AG09309 (cell line): ENCODE measurements around the gene HMBS.
"Not testable (repeated sequence)": the region's sequence is repeated elsewhere in the genome, so short reads cannot be mapped to it uniquely, and the experiment has no call there.

Source experiments
- DNase-seq: peaks from one replicate; pipeline ENCODE4 v3.0.0-alpha.2; 2010; ENCODE audit warnings: low read depth
- H3K4me3 ChIP-seq: 2 replicates; pipeline ENCODE4 v1.5.1; 2011; ENCODE audit warnings: mild to moderate bottlenecking, low read depth, low read length, moderate library complexity; ENCODE audit not compliant: control insufficient read depth
- TF ChIP-seq, protein P1 (sequence below): IDR thresholded peaks from 2 replicates; pipeline ENCODE4 v1.5.1; 2011; ENCODE audit warnings: mild to moderate bottlenecking, low read depth, low read length, inconsistent platforms; ENCODE audit not compliant: insufficient read depth, control insufficient read depth; ENCODE audit errors: missing control alignments

The HMBS gene

DNA sequence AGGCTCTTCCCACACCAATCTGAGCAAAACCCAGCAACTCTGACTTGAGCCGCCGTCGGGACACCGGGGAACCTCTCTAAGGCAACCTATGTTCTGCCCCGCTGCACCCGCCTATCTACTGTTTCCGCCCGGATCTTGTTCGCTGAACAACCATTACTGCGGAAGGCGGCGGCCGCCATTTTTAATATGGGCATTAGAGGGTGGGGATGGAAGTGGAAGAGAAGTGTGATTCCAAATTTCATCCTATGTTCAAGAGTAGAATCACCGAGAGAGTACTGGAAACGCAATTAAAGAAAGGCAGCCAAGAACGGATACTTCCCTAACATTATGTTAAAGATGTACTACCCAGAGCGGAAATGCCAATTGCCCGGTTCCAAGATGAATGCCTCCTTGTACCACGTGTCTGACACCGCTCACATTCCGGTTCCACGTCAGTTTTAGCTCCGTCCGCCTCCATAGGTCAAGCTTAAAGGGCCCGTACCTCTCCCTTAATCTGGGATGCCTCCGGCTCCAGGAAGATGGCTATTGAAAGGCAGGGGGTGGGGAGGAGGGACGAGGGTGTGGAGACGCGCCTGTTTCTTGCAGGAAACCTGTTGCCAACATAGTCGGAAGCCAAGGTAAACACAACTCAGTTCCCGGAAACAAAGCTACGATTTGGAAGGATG, 17.2 kb downstream of the HMBS start, which contains the start of gene DPAGT1:
TSS of gene DPAGT1 (minus strand) at position 95 of the 665 bp plus-strand sequence. CDS start 198 bp downstream, outside the sequence.
- TF ChIP-seq, protein P1, sequence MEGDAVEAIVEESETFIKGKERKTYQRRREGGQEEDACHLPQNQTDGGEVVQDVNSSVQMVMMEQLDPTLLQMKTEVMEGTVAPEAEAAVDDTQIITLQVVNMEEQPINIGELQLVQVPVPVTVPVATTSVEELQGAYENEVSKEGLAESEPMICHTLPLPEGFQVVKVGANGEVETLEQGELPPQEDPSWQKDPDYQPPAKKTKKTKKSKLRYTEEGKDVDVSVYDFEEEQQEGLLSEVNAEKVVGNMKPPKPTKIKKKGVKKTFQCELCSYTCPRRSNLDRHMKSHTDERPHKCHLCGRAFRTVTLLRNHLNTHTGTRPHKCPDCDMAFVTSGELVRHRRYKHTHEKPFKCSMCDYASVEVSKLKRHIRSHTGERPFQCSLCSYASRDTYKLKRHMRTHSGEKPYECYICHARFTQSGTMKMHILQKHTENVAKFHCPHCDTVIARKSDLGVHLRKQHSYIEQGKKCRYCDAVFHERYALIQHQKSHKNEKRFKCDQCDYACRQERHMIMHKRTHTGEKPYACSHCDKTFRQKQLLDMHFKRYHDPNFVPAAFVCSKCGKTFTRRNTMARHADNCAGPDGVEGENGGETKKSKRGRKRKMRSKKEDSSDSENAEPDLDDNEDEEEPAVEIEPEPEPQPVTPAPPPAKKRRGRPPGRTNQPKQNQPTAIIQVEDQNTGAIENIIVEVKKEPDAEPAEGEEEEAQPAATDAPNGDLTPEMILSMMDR: no peak
- peak; percentile 82 for DNase-seq

DNA sequence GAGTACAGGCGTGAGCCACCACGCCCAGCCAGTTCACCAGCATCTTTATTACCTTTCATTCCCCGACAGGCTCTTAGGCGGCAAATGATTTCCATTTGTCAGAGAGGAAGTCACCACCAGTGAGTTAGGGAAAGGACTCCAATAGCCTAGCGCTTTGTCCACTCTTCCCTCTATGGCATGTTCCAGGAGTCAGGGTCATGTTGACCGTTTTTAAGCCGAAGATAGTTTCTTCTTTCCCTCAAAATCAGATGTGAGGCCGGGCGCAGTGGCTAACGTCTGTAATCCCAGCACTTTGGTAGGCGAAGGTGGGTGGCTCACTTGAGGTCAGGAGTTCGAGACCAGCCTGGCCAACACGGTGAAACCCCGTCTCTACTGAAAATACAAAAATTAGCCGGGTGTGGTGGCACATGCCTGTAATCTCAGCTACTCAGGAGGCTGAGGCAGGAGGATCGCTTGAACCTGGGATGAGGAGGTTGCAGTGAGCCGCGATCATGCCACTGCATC, 18.5 kb downstream of the HMBS start:
- H3K4me3 ChIP-seq: not testable (repeated sequence)

More for the DNA sequence above, 17.2 kb downstream of the HMBS start, which contains the start of gene DPAGT1:
- peak within 1 kb of the TSS; percentile 83 for H3K4me3 ChIP-seq

DNA sequence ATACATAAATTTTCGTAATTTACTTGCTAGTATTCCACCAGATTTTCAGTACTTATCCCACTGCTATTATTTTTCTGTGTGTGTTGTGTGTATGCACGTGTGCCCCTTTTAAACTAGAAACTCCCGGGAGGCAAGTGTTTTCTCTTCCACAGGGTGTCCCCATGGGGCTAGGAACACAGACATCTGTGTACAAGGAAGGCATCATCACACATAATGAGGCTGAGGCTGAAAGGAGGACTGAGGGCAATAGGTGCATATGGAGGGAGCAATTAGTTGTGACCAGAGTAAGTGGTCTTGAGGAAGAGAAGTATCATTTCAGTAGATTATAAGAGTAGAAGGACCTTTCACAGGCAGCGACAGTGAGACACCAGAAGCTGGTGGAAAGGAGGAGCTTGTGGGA, 19.1 kb downstream of the HMBS start:
- TF ChIP-seq, protein P1: no peak
- no peak overlapping the region for H3K4me3 ChIP-seq
- no peak for DNase-seq

More for the DNA sequence above, 18.5 kb downstream of the HMBS start:
- not testable (repeated sequence) for DNase-seq

DNA sequence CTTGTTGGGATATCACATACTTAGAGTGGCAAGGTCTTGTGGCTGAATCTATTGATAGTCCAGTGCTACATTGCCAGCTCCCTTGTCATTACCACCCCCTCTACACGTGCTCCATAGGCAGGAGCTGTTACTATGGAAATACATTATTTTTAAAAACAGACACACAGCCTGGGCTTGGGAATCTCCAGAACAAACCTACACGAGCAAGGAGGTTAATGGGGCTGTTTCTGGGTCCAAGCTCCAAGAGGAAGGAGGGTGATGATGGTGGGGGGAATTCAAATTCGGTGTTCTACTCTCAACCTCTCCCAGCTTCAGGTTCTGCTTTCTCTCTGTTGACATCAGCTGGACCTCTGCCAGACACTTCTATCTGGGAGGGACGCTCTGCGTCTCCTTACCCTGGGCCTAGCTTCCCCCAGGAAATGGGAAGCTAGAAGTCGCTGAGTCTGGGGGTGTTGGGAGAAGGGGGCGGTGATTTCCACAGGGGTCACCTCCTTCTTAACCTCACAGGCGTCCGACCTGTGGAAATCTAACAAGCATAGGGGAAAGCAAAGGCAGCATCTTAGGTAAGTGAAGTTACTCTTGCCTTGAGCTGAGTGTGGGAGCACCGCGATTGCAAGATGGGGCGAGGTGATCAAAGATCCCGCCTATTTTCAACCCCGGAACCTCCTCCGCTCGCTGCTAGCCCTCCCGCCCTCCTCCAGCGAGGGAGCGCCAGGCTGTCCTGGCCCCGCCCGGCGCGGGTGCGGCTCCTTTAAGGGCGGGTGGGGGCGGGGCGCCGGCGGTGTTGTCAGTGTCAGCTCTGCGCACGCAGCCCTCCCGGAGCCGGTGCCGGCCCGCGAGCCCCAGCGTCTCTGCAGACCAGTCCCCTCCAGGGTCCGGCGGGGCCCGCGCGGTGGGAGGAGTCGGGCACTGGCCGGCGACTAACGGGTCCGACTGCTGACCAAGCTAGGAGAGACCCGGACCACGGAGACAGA, 22.2 kb downstream of the HMBS start, which contains the start of gene C2CD2L:
TSS of gene C2CD2L (plus strand) at position 781 of the 974 bp plus-strand sequence. CDS start 398 bp downstream, outside the sequence.
- H3K4me3 ChIP-seq: peak within 1 kb of the TSS; percentile 77
- DNase-seq: no peak
- TF ChIP-seq, protein P1: no peak

DNA sequence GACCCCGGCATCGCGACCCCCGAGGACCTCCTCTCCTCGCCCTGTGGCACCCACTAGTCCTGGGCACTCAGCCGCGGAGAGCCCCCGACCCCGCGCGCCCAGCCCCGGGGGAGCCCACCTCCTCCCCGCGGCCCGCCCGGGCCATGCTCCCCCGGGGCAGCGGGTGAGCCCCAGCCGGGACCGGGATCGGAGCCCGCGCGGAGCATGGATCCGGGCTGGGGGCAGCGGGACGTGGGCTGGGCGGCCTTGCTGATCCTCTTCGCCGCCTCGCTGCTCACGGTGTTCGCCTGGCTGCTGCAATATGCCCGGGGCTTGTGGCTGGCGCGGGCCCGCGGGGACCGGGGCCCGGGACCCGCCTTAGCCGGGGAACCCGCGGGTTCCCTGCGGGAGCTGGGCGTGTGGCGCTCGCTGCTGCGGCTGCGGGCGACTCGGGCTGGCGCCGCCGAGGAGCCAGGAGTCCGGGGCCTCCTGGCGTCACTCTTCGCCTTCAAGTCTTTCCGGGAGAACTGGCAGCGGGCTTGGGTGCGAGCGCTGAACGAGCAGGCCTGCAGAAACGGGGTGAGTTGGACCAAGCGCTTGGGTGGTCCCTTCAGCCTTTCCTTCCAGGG, 23.0 kb downstream of the HMBS start:
- no peak for DNase-seq
- peak overlapping the region; percentile 77 for H3K4me3 ChIP-seq
- TF ChIP-seq, protein P1: no peak

DNA sequence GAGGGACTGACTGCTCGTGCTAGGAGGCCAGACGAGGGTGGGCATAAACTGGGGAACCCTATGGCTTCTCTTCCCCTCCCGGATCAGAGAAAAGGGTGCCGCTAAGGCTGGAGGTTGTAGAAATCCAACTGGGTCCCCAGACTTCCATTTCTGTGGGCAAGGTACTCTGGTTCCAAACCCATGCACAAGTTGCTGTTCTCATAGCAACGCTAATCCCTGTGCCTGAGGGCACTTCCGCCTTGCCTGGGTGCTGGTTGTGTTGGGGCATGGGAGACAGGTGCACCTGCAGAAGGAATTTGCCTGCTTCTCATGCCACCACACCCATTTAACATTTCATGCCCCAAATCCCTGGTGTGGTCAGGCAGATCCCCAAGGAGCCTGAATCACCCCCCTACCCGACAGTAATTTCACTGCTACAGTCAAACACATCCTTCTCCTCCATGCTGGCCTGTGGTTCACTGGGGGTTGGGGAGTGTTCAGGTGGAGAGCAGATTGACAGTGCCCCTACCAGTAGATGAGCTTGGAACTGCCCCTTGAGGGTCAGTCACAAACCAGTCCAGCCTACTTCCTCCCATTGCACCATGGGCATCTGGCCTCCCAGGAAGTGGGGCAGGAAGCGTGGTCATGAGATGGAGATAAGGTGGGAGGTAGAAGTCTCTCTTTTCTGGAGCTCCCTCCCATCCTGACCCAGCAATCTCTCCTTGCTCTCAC, 23.6 kb downstream of the HMBS start:
- TF ChIP-seq, protein P1: no peak
- peak overlapping the region; percentile 77 for H3K4me3 ChIP-seq
- no peak for DNase-seq
